Measurements from ENCODE around the gene FAM171A1.
"Not testable (repeated sequence)": the region's sequence is repeated elsewhere in the genome, so short reads cannot be mapped to it uniquely, and the experiment has no call there.

The FAM171A1 gene

DNA sequence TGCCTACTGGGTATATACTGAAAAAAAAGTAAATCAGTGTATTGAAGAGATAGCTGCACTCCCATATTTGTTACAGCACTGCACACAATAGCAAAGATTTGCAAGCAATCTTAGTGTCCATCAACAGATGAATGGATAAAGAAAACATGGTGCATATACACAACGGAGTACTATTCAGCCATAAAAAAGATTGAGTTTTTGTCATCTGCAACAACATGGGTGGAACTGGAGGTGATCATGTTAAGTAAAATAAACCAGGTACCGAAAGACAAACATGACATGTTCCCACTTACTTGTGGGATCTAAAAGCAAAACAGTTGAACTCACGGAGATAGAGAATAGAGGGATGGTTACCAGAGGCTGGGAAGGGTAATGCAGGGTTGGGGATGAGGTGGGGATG lies 34.2 kb upstream of the FAM171A1 start:
- TF ChIP-seq, protein P1, sequence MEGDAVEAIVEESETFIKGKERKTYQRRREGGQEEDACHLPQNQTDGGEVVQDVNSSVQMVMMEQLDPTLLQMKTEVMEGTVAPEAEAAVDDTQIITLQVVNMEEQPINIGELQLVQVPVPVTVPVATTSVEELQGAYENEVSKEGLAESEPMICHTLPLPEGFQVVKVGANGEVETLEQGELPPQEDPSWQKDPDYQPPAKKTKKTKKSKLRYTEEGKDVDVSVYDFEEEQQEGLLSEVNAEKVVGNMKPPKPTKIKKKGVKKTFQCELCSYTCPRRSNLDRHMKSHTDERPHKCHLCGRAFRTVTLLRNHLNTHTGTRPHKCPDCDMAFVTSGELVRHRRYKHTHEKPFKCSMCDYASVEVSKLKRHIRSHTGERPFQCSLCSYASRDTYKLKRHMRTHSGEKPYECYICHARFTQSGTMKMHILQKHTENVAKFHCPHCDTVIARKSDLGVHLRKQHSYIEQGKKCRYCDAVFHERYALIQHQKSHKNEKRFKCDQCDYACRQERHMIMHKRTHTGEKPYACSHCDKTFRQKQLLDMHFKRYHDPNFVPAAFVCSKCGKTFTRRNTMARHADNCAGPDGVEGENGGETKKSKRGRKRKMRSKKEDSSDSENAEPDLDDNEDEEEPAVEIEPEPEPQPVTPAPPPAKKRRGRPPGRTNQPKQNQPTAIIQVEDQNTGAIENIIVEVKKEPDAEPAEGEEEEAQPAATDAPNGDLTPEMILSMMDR (IDR thresholded peaks at IDR 0.05; ENCODE audit: low read depth, low read length, missing control alignments), result no peak
- DNase-seq (ENCODE audit: low read depth), result no peak
- H3K4me3 ChIP-seq (ENCODE audit: low read depth, low read length), result no peak overlapping the region

DNA sequence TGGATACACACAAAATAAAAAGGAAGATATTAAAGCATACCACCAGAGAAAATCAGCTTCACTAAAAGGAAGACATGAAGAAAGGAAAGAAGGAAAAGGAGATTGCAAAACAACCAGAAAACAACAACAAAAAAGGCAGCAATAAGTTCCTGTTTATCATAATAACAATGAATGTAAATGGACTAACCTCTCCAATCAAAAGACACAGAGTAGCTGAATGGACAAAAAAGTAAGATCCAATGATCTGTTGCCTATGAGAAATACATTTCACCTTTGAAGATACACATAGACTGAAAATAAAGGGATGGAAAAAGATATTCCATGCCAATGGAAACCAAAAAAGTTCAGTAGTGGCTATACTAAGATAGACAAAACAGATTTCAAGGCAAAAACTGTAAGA lies 30.3 kb upstream of the FAM171A1 start:
- H3K4me3 ChIP-seq (ENCODE audit: low read depth, low read length), result no peak overlapping the region
- TF ChIP-seq, protein P1 (IDR thresholded peaks at IDR 0.05; ENCODE audit: low read depth, low read length, missing control alignments), result no peak
- DNase-seq (ENCODE audit: low read depth), result no peak

DNA sequence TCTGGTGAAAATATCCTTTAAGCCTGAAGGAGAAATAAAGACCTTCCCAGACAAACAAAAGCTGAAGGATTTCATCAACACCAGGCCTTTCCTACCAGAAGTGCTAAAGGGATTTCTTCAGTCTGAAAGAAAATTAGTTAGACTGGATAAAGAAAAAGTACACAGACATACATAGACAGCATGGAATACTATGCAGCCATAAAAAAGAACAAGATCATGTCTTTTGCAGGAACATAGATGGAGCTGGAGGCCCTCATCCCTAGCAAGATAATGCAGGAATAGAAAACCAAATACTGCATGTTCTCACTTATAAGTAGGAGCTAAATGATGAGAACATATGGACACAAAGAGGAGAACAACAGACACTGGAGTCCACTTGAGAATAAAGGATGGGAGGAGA lies 29.4 kb upstream of the FAM171A1 start:
- DNase-seq (ENCODE audit: low read depth); H3K4me3 ChIP-seq (ENCODE audit: low read depth, low read length): not testable (repeated sequence)

DNA sequence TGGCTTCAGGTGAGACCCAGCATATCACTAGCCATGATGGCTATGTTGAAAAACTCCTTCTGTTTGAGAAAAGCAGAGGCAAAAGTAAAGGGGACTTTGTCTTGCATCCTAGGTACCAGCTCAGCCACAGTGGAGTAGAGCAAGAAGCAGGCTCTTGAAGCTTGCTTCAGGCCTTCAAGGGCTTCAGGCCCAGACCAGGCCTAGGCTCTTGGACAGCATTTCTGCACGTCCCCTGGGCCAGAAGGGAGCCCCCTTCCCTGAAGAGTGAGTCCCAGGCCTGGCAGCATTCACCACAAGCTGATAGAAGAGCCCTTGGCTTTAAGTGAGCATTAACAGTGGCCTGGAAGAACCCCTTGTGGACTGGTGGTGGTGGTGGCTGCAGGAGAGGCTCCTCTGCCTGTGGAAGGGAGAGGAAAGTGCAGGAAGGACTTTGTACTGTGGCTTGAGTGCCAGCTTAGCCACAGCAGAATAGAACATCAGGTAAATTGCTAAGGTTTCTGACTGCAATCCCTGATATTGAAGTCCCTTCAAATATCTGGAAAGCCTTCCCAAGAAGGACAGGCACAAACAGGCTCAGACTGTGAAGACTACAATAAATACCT lies 28.1 kb upstream of the FAM171A1 start:
- DNase-seq (ENCODE audit: low read depth), result no peak
- no peak overlapping the region for H3K4me3 ChIP-seq (ENCODE audit: low read depth, low read length)
- TF ChIP-seq, protein P1 (IDR thresholded peaks at IDR 0.05; ENCODE audit: low read depth, low read length, missing control alignments), result no peak

DNA sequence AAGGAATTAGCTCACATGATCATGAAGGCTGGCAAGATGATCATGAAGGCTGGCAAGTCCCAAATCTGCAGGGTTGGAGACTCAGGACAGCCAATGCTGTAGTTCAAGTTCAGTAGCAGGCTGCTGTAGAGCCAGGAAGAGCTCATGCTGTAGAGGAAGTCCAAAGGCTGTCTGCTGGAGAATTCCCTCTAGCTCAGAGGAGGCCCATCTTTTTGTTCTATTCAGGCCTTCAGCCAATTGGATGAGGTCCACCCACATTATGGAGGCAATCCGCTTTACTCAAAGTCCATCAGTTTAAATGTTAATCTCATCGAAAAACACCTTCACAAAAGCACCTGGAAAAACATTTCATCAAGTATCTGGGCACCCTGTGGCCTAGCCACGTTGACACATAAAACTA lies 24.8 kb upstream of the FAM171A1 start:
- DNase-seq (ENCODE audit: low read depth), result no peak
- TF ChIP-seq, protein P1 (IDR thresholded peaks at IDR 0.05; ENCODE audit: low read depth, low read length, missing control alignments), result no peak
- no peak overlapping the region for H3K4me3 ChIP-seq (ENCODE audit: low read depth, low read length)

DNA sequence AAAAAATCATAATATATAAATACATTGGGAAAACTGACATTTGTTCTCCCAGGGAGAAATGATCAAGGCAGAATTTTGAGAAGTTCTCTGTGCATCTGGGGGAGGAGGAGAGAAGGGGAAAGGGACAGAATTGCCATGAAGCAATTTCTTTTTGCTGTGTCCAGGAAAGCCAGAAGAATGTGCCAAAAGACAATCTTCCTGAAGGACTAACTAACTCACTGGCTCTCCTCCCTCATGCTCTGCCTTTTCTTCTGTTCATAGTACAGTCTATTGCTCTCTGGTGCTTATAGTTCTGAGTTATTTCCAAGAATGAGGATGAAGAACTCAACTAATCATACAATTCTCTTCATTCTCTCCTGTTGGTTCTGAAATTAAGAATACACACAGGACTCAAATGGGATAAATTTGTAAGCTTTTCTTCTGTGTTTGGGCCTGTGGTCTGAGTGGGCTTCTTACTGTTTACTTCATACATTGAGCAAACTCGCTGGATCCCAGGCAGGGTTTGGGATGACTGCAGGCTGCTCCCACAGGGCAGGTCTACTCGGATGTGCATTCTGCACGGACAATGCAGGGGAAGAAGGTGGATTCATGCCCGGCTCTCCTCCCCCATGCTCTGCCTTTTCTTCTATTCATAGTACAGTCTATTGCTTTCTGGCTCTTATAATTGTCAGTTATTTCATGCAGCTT lies 22.2 kb upstream of the FAM171A1 start:
- DNase-seq (ENCODE audit: low read depth), result no peak
- H3K4me3 ChIP-seq (ENCODE audit: low read depth, low read length), result no peak overlapping the region
- TF ChIP-seq, protein P1 (IDR thresholded peaks at IDR 0.05; ENCODE audit: low read depth, low read length, missing control alignments), result no peak

DNA sequence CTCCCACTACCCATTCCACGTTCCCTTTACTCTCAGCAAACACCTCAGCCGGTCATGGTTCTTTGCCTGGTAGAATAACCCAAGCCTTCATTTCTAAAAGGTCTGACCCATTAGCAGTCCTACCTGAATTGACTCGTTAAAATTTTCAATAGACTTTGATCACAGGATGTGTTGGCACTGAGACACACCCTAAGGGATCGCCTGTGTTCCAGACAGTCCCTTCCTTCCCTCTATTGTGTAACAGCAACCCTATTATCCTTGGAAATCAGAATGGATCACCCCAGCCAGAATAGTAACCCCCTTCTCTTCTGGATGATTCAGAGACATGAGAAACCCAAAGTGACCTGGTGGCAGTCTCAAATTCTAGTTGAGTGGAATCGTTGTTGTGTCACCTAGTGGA lies 20.4 kb upstream of the FAM171A1 start:
- H3K4me3 ChIP-seq (ENCODE audit: low read depth, low read length), result no peak overlapping the region
- TF ChIP-seq, protein P1 (IDR thresholded peaks at IDR 0.05; ENCODE audit: low read depth, low read length, missing control alignments), result no peak
- no peak for DNase-seq (ENCODE audit: low read depth)

DNA sequence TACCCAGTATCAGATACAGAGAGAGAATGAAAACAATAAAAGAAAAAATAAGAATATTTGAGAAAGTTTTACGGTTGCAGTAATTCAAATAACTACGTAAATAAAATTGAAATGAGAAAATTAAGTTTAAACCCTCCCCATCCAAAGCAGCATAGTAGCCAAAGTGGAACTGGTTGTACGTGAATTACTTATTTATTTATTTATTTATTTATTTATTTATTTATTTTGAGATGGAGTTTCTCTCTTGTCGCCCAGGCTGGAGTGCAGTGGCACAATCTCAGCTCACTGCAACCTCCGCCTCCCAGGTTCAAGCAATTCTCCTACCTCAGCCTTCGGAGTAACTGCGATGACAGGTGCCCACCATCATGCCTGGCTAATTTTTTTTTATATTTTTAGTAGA lies 17.1 kb upstream of the FAM171A1 start:
- not testable (repeated sequence) for DNase-seq (ENCODE audit: low read depth); H3K4me3 ChIP-seq (ENCODE audit: low read depth, low read length)
